Activated naive CD4-positive, alpha-beta T cell treated with anti-CD3 and anti-CD28 coated beads for 36 hours (primary cell): ENCODE measurements around the gene POLD3. TPM values are rescaled to one million over a fixed set of nuclear protein-coding genes. Genes with fewer than 3 reads are reported as not detected.

Experiments
- CTCF ChIA-PET: fragments of 350-600 bp; sonication (Branson Sonifier 250); formaldehyde crosslinking; loops from one replicate; lab custom pipeline; 2021; ENCODE audit warnings: antibody characterized with exemption; lab: Charles Lee
- DNase-seq: peaks from one replicate; pipeline ENCODE4 v3.0.0-alpha.2; 2020
- H3K27ac Mint-ChIP-seq: one replicate; pipeline ENCODE4 v1.8.0; 2021; ENCODE audit warnings: mild to moderate bottlenecking, mixed read lengths
- H3K27me3 Mint-ChIP-seq: one replicate; pipeline ENCODE4 v1.8.0; 2021; ENCODE audit warnings: low read depth, mixed read lengths
- H3K36me3 Mint-ChIP-seq: one replicate; pipeline ENCODE4 v1.8.0; 2021; ENCODE audit warnings: low read depth, mixed read lengths
- H3K4me1 Mint-ChIP-seq: one replicate; pipeline ENCODE4 v1.8.0; 2021; ENCODE audit warnings: low read depth, mixed read lengths
- H3K4me3 Mint-ChIP-seq: one replicate; pipeline ENCODE4 v1.8.0; 2021; ENCODE audit warnings: mild to moderate bottlenecking, moderate library complexity, mixed read lengths
- H3K9me3 Mint-ChIP-seq: one replicate; pipeline ENCODE4 v1.8.0; 2021; ENCODE audit warnings: mixed read lengths
- intact Hi-C: fragments of 100-400 bp; cut with micrococcal nuclease; formaldehyde crosslinking; loops from one replicate; pipeline ENCODE4 v1.15.1; 2023
- total RNA-seq, 2 experiments: library from RNA; stranded (reverse); gene quantifications; one replicate each; pipeline ENCODE4 v1.2.3, GENCODE V29; 2021

Gene POLD3
- total RNA-seq, 2 experiments from 2014 or later: 84.8 to 91.9 TPM

- CTCF ChIA-PET: no interaction called here
- H3K36me3 Mint-ChIP-seq: no peaks in the 10 kb centered on the region
- H3K4me3 Mint-ChIP-seq: no peak overlapping the region
- H3K27me3 Mint-ChIP-seq: peaks cover 17% of the 10 kb centered on the region
- H3K27ac Mint-ChIP-seq: no peak overlapping the region
- DNase-seq: no peak
- intact Hi-C loops: no loop called here
- H3K4me1 Mint-ChIP-seq: peaks cover 2% of the 10 kb centered on the region
- H3K9me3 Mint-ChIP-seq: no peaks in the 10 kb centered on the region
Observed at GRCh38 chr11:74679513-74679865, 87.1 kb downstream of the POLD3 start.

- CTCF ChIA-PET: interaction anchor here (1.5 kb wide), 1 partner anchor 21 kb away, joined by 3 read pairs; no protein-coding TSS in a partner anchor
- Mint-ChIP-seq H3K36me3 (no peaks in the 10 kb centered on the region), H3K4me3 (no peak overlapping the region), H3K9me3 (no peaks in the 10 kb centered on the region), H3K27ac (no peak overlapping the region), H3K27me3 (peaks cover 19% of the 10 kb centered on the region), H3K4me1 (peaks cover 2% of the 10 kb centered on the region)
- no peak for DNase-seq
- intact Hi-C loops: no loop called here
Observed at GRCh38 chr11:74680035-74680671, 87.8 kb downstream of the POLD3 start.

DNA sequence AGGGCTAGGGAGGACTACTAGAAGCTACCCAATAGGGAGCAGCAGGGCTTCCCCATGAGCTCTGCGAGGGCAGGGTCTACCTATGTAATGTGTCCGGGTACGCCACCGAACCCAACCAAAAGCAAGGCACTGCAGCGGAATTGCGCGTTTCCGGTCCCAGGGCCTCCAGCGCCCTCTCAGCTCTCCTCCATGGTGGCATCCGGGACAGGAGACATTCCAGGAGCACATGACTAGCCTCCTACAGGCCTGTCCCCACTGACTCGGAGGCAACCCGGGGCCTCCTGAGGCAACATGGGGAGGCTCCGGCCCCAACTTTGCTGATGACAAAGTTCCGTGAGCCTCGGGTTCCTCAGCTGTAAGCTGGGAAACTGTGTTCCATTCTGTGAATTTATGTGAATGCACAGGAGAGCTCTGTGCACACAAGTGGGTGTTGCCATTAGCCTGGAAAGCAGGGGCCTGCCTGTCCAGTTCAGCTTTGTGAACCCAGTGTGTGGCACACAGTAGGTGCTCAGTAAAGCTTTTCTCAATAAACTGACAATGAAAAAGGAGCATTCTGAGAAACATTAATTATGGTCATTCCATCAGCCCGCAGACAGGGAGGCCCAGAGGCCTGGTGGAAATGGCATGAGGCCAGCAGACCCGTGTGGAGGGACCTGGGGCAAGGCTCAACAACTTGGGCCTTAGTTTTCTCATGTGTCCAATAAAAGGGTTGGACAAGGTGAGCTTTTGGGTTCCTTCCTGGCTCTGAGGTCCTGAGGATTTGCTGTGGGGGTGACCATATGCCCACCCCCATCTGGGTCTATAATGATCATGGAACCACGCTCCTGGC lies 88.5 kb downstream of the POLD3 start:
- Mint-ChIP-seq H3K36me3 (no peaks in the 10 kb centered on the region), H3K27ac (no peak overlapping the region), H3K4me3 (no peak overlapping the region), H3K27me3 (peaks cover 19% of the 10 kb centered on the region), H3K9me3 (no peaks in the 10 kb centered on the region), H3K4me1 (peaks cover 2% of the 10 kb centered on the region)
- CTCF ChIA-PET: interaction anchor here (1.5 kb wide), 1 partner anchor 21 kb away, joined by 3 read pairs; no protein-coding TSS in a partner anchor
- intact Hi-C loops: no loop called here
- DNase-seq: no peak

DNA sequence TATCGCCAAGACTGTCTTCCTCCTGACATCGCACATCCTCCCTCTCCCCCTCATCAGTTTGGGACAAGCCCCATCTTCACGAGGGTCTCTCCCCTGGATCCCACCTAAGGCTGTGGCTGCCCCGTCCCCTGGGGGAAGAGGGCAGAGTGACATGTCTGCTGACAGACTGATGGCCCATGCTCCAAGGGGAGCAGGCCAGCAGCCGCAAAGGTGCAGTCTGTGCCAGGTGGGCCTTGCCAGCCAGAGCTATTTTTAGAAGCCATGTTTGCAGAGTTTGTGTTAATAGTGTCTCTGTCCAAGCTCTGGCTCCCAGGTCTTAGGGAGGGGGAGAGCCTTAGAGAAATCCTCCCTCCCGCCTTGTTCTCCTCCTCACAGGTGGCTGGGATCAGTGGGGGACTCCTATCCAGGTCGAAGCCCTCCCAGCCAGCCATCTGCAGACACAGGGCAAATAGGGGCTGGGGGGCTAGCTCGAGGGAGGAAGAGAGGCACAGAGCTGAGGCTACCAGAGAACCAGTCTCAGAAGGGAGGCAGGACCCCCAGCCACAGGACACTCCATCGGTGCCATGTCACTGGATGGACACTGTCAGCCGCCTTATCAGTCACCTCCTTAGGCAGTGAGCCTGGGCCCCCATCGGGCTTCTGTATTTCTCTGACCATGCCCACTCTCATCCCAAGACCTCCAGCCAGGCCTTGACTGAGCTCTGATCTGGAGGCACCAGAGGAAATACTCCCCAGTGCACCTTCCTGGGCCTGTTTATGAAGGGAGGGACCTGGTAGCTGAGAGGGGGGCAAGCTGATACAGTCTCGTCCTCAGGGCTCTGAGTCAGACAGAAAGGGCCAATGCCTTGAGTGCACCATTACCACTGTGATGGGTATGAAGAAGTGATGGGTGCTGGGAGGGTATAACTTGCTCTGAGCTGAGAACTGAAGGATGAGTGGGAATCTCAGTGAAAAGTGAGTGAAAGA lies 89.6 kb downstream of the POLD3 start:
- H3K27me3 Mint-ChIP-seq: peaks cover 19% of the 10 kb centered on the region
- no peaks in the 10 kb centered on the region for H3K9me3 Mint-ChIP-seq
- DNase-seq: no peak
- no peaks in the 10 kb centered on the region for H3K36me3 Mint-ChIP-seq
- H3K27ac Mint-ChIP-seq: no peak overlapping the region
- no peak overlapping the region for H3K4me3 Mint-ChIP-seq
- intact Hi-C loops: no loop called here
- peaks cover 2% of the 10 kb centered on the region for H3K4me1 Mint-ChIP-seq
- CTCF ChIA-PET: interaction anchor here (0.9 to 1.5 kb wide), 3 partner anchors 19 to 426 kb away, joined by 3 read pairs; no protein-coding TSS in a partner anchor

DNA sequence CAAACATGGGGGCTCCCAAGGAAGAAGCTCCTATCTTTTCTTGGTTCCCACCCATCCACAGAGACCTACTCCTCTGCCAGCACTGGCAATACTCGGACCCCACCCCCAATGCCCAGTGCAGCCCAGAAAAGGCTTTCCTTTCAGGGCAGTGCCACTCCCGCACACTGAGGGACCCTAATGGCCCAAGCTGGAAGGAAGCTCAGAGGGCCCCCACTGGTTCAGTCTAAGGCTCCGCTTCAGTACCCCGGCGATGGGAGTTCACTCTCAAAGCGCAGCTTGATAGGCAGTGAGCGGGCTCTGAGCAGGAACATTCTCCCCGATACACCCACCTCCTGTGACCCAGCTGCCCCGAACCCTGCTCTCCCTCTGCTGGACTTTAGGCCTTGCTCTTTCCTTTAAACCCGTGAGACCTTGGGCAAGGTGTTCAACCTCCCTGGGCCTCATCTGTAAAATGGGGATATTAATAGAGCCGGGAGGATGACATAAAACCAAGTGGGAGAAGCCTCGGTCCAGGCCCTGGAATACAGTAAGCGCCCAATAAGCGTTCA lies 90.4 kb downstream of the POLD3 start:
- Mint-ChIP-seq H3K27me3 (peaks cover 19% of the 10 kb centered on the region), H3K27ac (no peak overlapping the region), H3K36me3 (no peaks in the 10 kb centered on the region), H3K9me3 (no peaks in the 10 kb centered on the region), H3K4me1 (peaks cover 2% of the 10 kb centered on the region), H3K4me3 (no peak overlapping the region)
- intact Hi-C loops: no loop called here
- CTCF ChIA-PET: interaction anchor here (0.9 to 1.0 kb wide), 2 partner anchors 20 to 427 kb away, joined by 3 read pairs; no protein-coding TSS in a partner anchor
- DNase-seq: no peak

DNA sequence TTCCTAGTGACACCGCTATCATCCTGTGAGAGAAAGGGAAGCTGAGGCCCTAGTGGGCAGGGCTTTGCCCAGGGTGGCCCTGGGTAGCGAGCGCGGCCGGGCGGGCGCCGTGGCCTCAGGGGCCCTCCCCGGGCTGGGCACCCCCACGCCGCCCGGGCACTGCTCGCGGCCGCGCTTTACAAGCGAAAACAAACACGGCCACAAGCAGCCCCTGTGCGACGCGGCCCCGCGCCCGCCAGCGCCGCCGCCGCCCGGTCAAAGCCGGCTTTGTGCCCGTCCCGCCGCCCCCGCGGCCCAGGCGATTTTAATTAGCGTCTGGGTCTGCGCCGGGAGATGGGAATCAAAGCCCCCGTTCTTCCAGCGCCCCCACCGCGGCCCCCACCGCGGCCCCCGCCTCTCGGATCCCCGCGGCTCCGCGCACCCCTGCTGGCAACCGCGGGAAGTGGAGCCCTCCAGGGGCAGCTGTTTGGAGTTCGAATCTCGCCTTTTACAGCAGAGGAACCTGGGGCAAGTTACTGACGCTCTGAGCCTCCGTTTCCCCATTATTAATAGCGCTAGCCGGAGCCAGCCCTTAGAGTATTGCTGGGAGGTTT lies 91.0 kb downstream of the POLD3 start:
- Mint-ChIP-seq H3K9me3 (no peaks in the 10 kb centered on the region), H3K36me3 (no peaks in the 10 kb centered on the region), H3K4me1 (peaks cover 2% of the 10 kb centered on the region), H3K27ac (no peak overlapping the region), H3K4me3 (no peak overlapping the region), H3K27me3 (peaks cover 19% of the 10 kb centered on the region)
- DNase-seq: no peak
- intact Hi-C loops: no loop called here
- CTCF ChIA-PET: no interaction called here

GRCh38 chr11:74683941-74684481 lies 91.6 kb downstream of the POLD3 start:
- no peak overlapping the region for H3K27ac Mint-ChIP-seq
- H3K9me3 Mint-ChIP-seq: no peaks in the 10 kb centered on the region
- intact Hi-C loops: no loop called here
- peaks cover 2% of the 10 kb centered on the region for H3K4me1 Mint-ChIP-seq
- no peak for DNase-seq
- peaks cover 19% of the 10 kb centered on the region for H3K27me3 Mint-ChIP-seq
- peak overlapping the region; percentile 31 for H3K4me3 Mint-ChIP-seq
- CTCF ChIA-PET: interaction anchor here (0.6 kb wide), 1 partner anchor 429 kb away, joined by 3 read pairs; no protein-coding TSS in a partner anchor
- no peaks in the 10 kb centered on the region for H3K36me3 Mint-ChIP-seq

GRCh38 chr11:74684661-74685060 lies 92.3 kb downstream of the POLD3 start:
- peaks cover 2% of the 10 kb centered on the region for H3K4me1 Mint-ChIP-seq
- intact Hi-C loops: no loop called here
- DNase-seq: no peak
- no peaks in the 10 kb centered on the region for H3K9me3 Mint-ChIP-seq
- no peaks in the 10 kb centered on the region for H3K36me3 Mint-ChIP-seq
- no peak overlapping the region for H3K4me3 Mint-ChIP-seq
- no peak overlapping the region for H3K27ac Mint-ChIP-seq
- CTCF ChIA-PET: interaction anchor here (0.8 to 1.3 kb wide), 2 partner anchors 18 to 117 kb away, joined by 3 to 4 read pairs; no protein-coding TSS in a partner anchor
- H3K27me3 Mint-ChIP-seq: peaks cover 19% of the 10 kb centered on the region

DNA sequence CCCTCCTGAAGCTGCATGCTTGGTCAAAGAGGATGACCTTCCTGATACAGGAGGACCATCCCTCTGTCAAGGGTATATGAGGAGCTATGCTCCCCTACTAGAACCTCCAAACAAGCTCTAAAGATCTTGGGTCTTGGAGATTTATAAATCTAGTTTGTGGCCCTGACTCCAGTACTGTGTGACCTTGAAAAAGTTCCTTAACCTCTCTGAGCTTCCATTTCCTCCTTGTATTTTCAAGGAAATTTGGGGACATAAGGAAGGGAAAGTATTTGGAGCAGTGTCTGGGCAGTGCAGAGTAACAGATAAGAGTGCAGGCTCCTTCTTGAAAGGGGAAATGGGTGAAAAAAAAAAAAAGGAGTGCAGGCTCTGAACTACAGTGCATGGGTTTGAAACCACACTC lies 93.0 kb downstream of the POLD3 start:
- H3K9me3 Mint-ChIP-seq: no peaks in the 10 kb centered on the region
- no peaks in the 10 kb centered on the region for H3K36me3 Mint-ChIP-seq

GRCh38 chr11:74685905-74686304 lies 93.5 kb downstream of the POLD3 start:
- no peak overlapping the region for H3K27ac Mint-ChIP-seq
- H3K27me3 Mint-ChIP-seq: peaks cover 19% of the 10 kb centered on the region
- intact Hi-C loops: no loop called here
- H3K4me3 Mint-ChIP-seq: no peak overlapping the region
- CTCF ChIA-PET: interaction anchor here (0.5 kb wide), 1 partner anchor 69 kb away, joined by 3 read pairs; no protein-coding TSS in a partner anchor
- no peak for DNase-seq
- no peaks in the 10 kb centered on the region for H3K36me3 Mint-ChIP-seq
- H3K9me3 Mint-ChIP-seq: no peaks in the 10 kb centered on the region
- peaks cover 2% of the 10 kb centered on the region for H3K4me1 Mint-ChIP-seq

More for the DNA sequence above, 93.0 kb downstream of the POLD3 start:
- CTCF ChIA-PET: interaction anchor here (0.5 to 1.3 kb wide), 3 partner anchors 17 to 118 kb away, joined by 3 to 4 read pairs (median 3); no protein-coding TSS in a partner anchor
- peaks cover 19% of the 10 kb centered on the region for H3K27me3 Mint-ChIP-seq
- H3K4me3 Mint-ChIP-seq: no peak overlapping the region
- intact Hi-C loops: no loop called here
- H3K27ac Mint-ChIP-seq: no peak overlapping the region
- DNase-seq: no peak
- peaks cover 2% of the 10 kb centered on the region for H3K4me1 Mint-ChIP-seq

DNA sequence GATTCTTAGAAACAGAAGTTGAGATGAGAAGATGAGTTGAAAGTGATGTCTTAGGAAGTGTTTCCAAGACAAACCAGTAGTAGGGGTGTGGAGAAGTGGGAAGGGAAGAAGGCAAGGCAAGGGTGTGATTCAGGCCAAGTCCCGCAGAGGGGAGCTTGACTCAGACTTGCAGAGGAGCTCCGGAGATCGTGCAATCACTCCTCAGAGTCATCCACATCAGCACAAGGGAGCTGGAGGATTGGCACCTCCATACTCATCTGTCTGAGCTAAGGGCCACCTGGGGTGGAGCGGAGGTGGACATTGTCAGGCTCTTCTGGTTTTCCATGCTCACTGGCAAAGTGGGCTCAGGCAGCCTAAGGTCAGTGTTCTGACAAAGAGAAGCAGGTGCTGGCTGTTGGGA lies 94.4 kb downstream of the POLD3 start:
- H3K9me3 Mint-ChIP-seq: no peaks in the 10 kb centered on the region
- H3K36me3 Mint-ChIP-seq: no peaks in the 10 kb centered on the region
- intact Hi-C loops: no loop called here
- H3K27ac Mint-ChIP-seq: no peak overlapping the region
- CTCF ChIA-PET: interaction anchor here (1.0 to 1.3 kb wide), 2 partner anchors 16 to 39 kb away, joined by 3 read pairs; no protein-coding TSS in a partner anchor
- H3K4me1 Mint-ChIP-seq: peaks cover 2% of the 10 kb centered on the region
- H3K27me3 Mint-ChIP-seq: peaks cover 19% of the 10 kb centered on the region
- DNase-seq: no peak
- no peak overlapping the region for H3K4me3 Mint-ChIP-seq
